Stimulated activated CD8-positive, alpha-beta memory T cell treated with anti-CD3 and anti-CD28 coated beads, Interleukin-7, amount 100 ng/mL, for 48 hours (primary cell): ENCODE results near the gene CD3D.
A peak's percentile ranks its signal among the peaks of the same experiment; 100 is the strongest.
"Not testable (repeated sequence)": the region's sequence is repeated elsewhere in the genome, so short reads cannot be mapped to it uniquely, and the experiment has no call there.

Experiments
- DNase-seq, 2 donors: peaks; one replicate each; pipeline ENCODE4 v3.0.0-alpha.2; 2020; ENCODE audit warnings: low read depth in 1 of 2; ENCODE audit errors: extremely low read depth in 1 of 2

CD3D gene

DNA sequence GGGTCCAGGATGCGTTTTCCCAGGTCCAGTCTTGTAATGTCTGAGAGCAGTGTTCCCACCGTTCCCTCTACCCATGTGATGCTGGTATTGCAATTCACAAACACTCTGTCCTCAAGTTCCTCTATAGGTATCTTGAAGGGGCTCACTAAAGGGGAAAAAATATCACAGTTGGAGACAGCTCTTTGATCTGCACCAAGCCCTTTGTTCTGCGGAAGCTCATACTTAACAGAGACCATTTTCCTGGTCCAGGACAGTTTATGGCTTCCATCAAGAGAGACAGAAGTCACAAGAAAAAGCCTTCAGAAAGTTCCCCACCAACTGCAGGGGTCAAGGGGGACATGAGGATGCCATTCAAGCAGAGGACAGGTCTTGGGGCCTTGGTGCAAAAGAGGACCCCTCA lies 2.1 kb downstream of the CD3D start:
- DNase-seq = no peak

DNA sequence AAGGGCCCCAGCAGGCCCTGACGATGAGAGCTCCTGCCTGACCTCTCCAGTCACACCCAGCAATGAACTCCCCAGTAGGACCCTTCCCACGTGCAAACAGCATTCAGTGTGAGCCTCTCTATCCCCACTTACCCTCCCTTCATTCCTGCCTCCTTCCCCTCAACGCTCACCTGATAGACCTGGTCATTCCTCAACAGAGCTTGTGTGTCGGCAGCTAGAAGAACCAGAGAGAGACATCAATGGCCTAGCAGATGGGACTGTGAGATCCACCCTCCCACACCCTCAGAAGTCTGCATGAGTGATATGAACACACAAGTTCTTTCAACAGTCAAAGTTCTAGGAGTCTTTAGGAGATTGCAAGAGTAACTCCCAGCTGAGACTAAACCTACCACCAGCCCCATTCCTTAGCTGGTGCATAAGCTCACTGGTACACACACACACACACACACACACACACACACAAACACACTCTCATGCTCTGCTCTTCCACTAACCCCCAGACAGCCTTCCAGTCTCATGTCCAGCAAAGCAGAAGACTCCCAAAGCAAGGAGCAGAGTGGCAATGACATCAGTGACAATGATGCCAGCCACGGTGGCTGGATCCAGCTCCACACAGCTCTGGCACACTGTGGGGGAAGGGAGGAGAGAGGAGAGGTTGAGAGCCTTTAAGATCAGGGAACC lies 3.1 kb downstream of the CD3D start:
- no peak for DNase-seq

DNA sequence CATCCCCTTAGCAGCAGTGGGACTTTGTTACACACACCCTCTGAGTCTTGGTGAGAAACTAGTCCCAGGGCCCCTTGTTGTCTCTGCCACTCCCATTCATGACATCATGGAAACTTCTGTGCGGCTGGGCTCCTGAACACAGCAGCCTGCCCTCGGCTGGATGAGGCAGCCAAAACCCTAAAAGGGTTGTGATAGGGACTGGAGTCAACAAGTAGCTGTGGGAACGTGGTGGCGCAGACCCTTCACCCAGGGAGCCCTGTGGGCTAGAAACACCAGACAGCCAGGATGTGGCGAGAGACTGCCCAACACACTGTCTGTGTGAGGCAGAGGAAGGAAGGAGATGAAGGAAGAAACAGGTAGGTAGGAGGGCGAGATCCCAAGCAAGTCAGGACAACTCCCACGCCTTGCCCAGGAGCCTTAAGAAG lies 3.9 kb downstream of the CD3D start:
- peak; percentile 72 to 92 for DNase-seq

GRCh38 chr11:118334745-118335144 lies 7.8 kb downstream of the CD3D start:
- DNase-seq = no peak

DNA sequence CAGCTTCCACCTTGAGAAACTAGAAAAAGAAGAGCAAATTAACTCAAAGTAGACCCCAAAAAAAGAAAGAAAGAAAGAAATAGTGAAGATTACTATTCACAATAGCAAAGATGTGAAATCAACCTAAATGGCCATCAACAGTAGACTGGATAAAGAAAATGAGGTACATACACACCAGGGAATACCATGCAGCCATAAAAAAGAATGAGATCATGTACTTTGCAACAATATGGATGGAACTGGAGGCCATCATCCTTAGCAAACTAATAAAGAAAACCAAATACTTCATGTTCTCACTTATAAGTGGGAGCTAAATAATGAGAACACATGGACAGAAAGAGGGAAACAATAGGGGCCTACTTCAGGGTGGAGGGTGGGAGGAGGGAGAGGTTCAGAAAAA lies 13.8 kb downstream of the CD3D start:
- no peak for DNase-seq

DNA sequence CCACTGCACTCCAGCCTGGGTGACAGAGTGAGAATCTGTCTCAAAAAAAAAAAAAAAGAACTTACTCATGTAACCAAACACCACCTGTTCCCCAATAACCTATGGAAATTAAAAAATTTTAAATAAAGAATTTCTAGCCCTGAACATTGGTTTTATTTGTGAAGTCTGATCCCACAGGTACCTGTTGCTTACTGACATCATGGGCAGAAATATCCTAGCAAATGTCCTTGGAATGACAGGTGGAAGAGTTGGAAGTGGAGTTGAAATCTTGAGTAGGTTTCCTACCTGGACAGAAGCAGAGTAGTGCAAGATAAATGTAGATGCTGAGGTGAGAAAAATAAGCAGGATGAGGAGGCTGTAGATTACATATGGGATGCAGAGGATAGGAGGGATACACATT lies 17.2 kb downstream of the CD3D start:
- no peak for DNase-seq

DNA sequence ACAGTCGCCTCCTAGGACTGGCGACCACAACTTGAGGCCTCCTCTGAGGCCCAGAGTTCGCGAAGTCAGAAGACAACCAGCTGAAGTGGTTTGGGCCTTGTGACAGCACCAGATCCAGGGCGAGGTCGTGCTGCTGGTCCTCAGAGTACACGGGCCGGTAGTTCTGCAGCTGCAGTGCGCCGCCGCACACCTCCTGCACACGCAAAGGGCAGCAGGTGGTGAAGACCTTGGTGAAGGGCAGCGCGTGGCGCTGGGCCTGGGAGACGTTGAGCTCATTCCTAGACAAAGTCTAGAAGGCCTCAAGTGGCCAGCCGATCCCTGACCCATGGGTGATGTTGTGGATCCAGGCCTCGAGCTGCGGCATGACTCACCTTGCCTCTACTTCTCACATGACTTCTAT lies 19.8 kb downstream of the CD3D start:
- DNase-seq = no peak

GRCh38 chr11:118321386-118322082 lies 21.0 kb downstream of the CD3D start:
- DNase-seq = no peak

- no peak for DNase-seq
Measured at GRCh38 chr11:118320515-118320914, 22.0 kb downstream of the CD3D start.

DNA sequence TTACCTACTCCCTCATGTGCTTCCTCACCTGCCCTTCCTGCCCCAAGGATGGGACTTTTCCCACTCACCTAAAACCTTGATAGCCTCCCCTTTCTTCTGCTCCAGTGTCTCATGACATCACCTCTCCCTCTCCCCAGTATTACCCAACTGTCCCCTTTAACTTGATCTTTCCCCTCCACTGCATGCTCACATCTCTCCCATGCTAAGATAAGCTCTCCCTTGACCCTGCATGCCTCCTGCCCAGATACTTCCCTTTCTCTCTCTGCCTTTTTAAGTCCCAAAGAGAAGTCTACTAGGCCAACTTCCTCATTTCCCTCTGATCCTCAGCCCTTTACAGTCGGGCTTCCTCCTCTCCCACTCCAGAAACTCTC lies 23.2 kb downstream of the CD3D start:
- no peak for DNase-seq

DNA sequence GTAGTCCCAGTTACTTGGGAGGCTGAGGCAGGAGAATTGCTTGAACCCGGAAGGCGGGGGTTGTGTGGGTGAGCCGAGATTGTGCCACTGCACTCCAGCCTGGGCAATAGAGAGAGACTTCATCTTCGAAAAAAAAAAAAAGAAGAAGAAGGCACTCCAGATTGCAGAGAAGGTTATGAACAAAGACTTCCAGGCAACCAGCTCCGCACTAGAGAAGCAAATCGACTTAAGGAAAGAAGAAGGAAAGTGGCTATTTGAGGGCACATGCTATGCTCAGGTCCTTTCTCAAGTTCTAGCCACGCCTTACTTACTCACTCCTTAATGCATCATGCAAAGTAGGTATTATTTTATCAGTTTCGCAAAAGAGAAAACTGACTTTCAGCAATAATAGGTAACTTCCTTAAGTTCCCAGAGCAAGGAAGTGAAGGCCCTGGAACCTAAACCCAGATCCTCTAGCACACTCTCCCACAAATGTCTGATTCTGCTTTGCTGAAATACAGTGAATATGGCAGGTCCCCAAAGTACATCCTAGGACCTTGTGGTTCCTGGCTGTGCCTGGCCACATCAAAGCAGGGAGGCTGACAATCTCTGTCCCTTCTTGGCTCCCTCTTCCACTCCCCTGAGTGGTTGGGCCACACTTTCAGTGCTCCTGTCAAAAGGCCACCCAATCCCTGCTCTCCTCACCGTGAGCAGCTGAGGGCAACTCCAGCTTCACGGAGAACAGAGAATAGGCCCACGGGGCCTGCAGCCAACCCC lies 23.7 kb downstream of the CD3D start:
- DNase-seq = no peak

- no peak for DNase-seq
Measured at GRCh38 chr11:118318124-118318523, 24.4 kb downstream of the CD3D start.

- no peak for DNase-seq
Measured at GRCh38 chr11:118314988-118315411, 27.5 kb downstream of the CD3D start.

DNA sequence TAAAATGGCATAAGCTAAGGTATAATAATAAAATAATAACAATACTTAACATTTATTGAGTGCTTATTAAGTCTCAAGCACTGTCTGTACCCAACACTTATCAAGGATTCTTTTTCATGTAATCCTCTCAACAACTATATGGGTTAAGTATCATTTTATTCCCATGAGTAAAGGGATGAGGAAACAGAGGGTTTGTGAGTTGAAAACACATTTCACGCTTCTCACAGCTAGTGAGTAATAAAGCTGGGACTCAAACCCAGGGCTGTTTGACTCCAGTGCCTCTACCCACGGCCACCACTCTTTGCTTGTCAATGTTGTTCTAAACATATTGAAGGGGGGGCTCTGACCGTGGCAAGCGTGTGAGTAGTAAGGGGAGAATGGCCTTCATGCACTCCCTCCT lies 29.3 kb downstream of the CD3D start:
- no peak for DNase-seq

DNA sequence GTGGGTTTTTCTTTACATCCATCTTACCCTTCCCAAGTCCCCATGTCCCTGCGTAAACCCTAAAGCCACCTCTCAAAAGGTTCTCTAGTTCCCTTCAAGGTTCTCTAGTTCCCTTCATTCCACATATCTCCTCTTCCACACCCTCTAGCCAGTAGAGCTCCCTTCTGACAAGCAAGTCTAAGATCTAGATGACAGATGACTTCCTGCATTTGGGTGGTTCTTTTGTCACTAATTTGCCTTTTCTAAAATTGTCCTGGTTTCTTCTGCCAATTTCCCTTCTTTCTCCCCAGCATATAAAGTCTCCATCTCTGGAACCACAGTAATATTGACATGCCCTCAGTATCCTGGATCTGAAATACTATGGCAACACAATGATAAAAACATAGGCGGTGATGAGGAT lies 30.2 kb downstream of the CD3D start:
- no peak for DNase-seq

GRCh38 chr11:118311518-118311917 lies 31.0 kb downstream of the CD3D start:
- no peak for DNase-seq

- DNase-seq = no peak
Measured at GRCh38 chr11:118310781-118311485, 31.6 kb downstream of the CD3D start.

GRCh38 chr11:118310271-118310670 lies 32.2 kb downstream of the CD3D start:
- no peak for DNase-seq

DNA sequence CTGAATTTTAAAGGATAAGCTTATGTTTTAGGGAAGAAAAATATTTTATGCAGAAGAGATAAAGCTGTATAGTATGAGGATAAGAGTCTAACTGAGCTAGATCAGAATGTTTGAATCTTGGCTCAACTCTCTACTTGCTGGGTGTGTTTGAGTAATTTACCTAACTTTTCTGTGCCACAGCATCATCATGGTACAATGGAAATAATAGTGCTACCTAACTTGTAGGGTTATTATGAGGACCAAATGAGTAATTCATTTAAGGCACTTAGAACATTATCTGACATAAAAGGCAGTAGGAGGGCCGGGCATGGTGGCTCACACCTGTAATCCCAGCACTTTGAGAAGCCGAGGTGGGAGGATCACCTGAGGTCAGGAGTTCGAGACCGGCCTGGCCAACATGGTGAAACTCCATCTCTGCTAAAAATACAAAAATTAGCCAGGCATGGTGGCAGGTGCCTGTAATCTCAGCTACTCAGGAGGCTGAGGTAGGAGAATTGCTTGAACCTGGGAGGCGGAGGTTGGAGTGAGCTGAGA lies 33.4 kb downstream of the CD3D start:
- DNase-seq = not testable (repeated sequence)

DNA sequence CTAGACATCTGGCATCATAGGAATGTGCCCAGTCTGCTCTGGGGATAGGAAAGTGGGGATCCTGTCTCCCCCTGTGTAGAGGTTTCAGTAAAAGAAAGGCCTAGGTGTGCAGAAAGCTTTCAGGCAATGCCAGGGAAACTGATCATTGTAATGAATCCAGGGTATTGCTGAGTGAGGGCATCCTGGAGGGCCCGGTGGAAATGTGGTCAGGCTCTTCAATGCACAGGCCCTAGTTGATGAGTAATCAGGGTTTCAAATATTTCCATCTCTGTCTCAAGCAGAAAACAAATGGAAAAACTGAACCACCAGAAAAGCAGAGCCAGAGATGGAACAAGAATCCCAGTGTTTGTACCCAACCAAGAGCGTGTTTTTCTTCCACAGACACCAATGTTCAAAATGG lies 35.9 kb downstream of the CD3D start:
- DNase-seq = no peak

DNA sequence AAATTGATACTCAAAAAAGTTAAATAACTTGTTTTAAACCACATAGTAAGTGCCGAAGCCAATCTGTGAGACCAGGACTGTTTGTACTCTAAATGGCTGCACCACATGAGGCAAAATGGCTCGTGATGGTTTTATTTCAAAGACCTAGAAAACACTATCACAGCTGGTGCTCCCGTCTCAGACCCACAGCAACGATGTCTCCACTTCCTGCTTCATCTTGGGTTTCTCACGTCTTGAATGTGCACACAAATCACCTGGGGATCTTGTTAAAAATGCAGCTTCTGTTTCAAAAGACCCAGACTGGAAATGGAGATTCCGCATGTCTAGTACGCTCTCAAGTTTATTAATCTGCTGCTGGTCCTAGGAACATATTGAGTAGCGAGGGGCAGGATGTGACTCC lies 36.8 kb downstream of the CD3D start:
- DNase-seq = no peak
